Endothelial cell of umbilical vein (primary cell): ENCODE results near the gene PARD3B. TPM values are rescaled to one million over a fixed set of nuclear protein-coding genes. Genes with fewer than 3 reads are reported as not detected.

ENCODE experiments used
- BruUV-seq: library from RNA; stranded (reverse); fragments of 400-500 nt; replicated peaks from 2 replicates; lab custom pipeline; 2021; lab: Mats Ljungman, UMichigan
- CTCF ChIA-PET: fragments of 300-600, 350-600 bp; sonication (Branson Sonifier 250); formaldehyde crosslinking; loops from one replicate; lab custom pipeline; 2021; ENCODE audit warnings: antibody characterized with exemption, inconsistent platforms; lab: Charles Lee
- POLR2A ChIA-PET: fragments of 300-600, 350-600 bp; sonication (Branson Sonifier 250); formaldehyde crosslinking; loops from one replicate; lab custom pipeline; 2021; ENCODE audit warnings: antibody characterized with exemption, inconsistent platforms; lab: Charles Lee
- DNase-seq: peaks from one replicate; pipeline ENCODE4 v3.0.0-alpha.2; 2011; ENCODE audit warnings: low read depth, low spot score
- FAIRE-seq: peaks from 2 replicates; lab custom pipeline; 2011; peaks lifted over from hg19 to GRCh38; lab: Jason Lieb, UNC
- H2AFZ ChIP-seq: 2 replicates; pipeline ENCODE4 v1.6.0; 2012; ENCODE audit warnings: low read depth, low read length, control low read depth, inconsistent platforms
- H3K27ac ChIP-seq: 2 replicates; pipeline ENCODE4 v1.5.1; 2011; ENCODE audit warnings: low read depth, mild to moderate bottlenecking, control low read depth, low read length, moderate library complexity; ENCODE audit not compliant: insufficient read depth
- H3K27me3 ChIP-seq, 2 experiments: 2 replicates each; pipeline versions ENCODE4 v1.6.0 to v1.6.1; 2011; ENCODE audit warnings: low read length in 2 of 2, mixed read lengths in 1 of 2; ENCODE audit not compliant: control insufficient read depth in 2 of 2, insufficient read depth in 2 of 2
- H3K36me3 ChIP-seq, 2 experiments: 2 replicates in 1 of 2; 3 replicates in 1 of 2; pipeline ENCODE4 v1.5.1; 2011; ENCODE audit warnings: low read length in 2 of 2, mild to moderate bottlenecking in 1 of 2, moderate library complexity in 1 of 2; ENCODE audit not compliant: control insufficient read depth in 2 of 2, insufficient read depth in 2 of 2; ENCODE audit errors: extremely low read depth in 1 of 2
- H3K4me1 ChIP-seq: 3 replicates; pipeline ENCODE4 v1.5.1; 2011; ENCODE audit warnings: mild to moderate bottlenecking, low read length; ENCODE audit not compliant: control insufficient read depth, insufficient read depth; ENCODE audit errors: extremely low read depth
- H3K4me2 ChIP-seq: 2 replicates; pipeline ENCODE4 v1.6.1; 2011; ENCODE audit warnings: low read length, control low read depth, mixed read lengths; ENCODE audit not compliant: insufficient read depth
- H3K4me3 ChIP-seq, 3 experiments: fragments of 200-600 bp in 1 of 3; sonication (generic), shearing (Covaris generic) in 1 of 3; replicated peaks in 1 of 3; 2 replicates each; pipeline ENCODE4 v1.5.1; 2011 to 2016; ENCODE audit warnings: control low read depth in 3 of 3, low read length in 3 of 3, mild to moderate bottlenecking in 2 of 3, inconsistent platforms in 1 of 3, low read depth in 1 of 3, moderate library complexity in 1 of 3; ENCODE audit not compliant: insufficient read depth in 1 of 3
- H3K79me2 ChIP-seq: 2 replicates; pipeline ENCODE4 v1.6.0; 2012; ENCODE audit warnings: low read length, inconsistent platforms; ENCODE audit not compliant: control insufficient read depth, insufficient read depth
- H3K9ac ChIP-seq: replicated peaks from 2 replicates; pipeline ENCODE3; 2011; ENCODE audit warnings: low read length, control low read depth; ENCODE audit not compliant: insufficient read depth; ENCODE audit errors: extremely low read depth
- H3K9me1 ChIP-seq: replicated peaks from 3 replicates; pipeline ENCODE4 v1.6.0; 2011; ENCODE audit warnings: mild to moderate bottlenecking, low read length; ENCODE audit not compliant: control insufficient read depth, insufficient read depth; ENCODE audit errors: extremely low read depth
- H3K9me3 ChIP-seq: replicated peaks from 2 replicates; pipeline ENCODE4 v1.5.1; 2012; ENCODE audit warnings: low read length, inconsistent platforms; ENCODE audit not compliant: control insufficient read depth, insufficient read depth
- H4K20me1 ChIP-seq: replicated peaks from 2 replicates; pipeline ENCODE3; 2011; ENCODE audit warnings: mild to moderate bottlenecking, low read length; ENCODE audit not compliant: control insufficient read depth, insufficient read depth; ENCODE audit errors: extremely low read depth
- EZH2 ChIP-seq: IDR thresholded peaks from 2 replicates; pipeline ENCODE4 v1.6.1; 2012; ENCODE audit warnings: borderline replicate concordance, low read depth, mild to moderate bottlenecking, moderate library complexity, low read length, inconsistent platforms; ENCODE audit not compliant: severe bottlenecking
- FOS ChIP-seq: IDR thresholded peaks from 2 replicates; pipeline ENCODE4 v1.6.1; 2011; ENCODE audit warnings: mild to moderate bottlenecking, low read length, moderate library complexity, borderline replicate concordance; ENCODE audit not compliant: insufficient read depth
- GATA2 ChIP-seq: IDR thresholded peaks from 2 replicates; pipeline ENCODE4 v1.7.0; 2011; ENCODE audit warnings: low read depth, mild to moderate bottlenecking, moderate library complexity, mixed read lengths, low read length; ENCODE audit not compliant: insufficient read length, insufficient read depth
- JUN ChIP-seq: IDR thresholded peaks from 2 replicates; pipeline ENCODE4 v1.6.1; 2011; ENCODE audit warnings: borderline replicate concordance, low read depth; ENCODE audit not compliant: insufficient read length, insufficient read depth
- MYC ChIP-seq: IDR thresholded peaks from one replicate; pipeline ENCODE4 v1.6.1; 2011; ENCODE audit warnings: mild to moderate bottlenecking, low read depth, low read length
- POLR2A ChIP-seq: IDR thresholded peaks from 2 replicates; pipeline ENCODE4 v1.6.1; 2012; ENCODE audit warnings: low read depth, mild to moderate bottlenecking, control low read depth, low read length
- POLR2AphosphoS5 ChIP-seq: IDR thresholded peaks from 2 replicates; pipeline ENCODE4 v1.6.1; 2012; ENCODE audit warnings: low read depth, mild to moderate bottlenecking, control low read depth, low read length, moderate library complexity; ENCODE audit not compliant: insufficient read depth
- dilution Hi-C: fragments of 300-500 bp; cut with MboI; formaldehyde crosslinking; loops from one replicate; pipeline ENCODE4 v1.15.0; 2019; ENCODE audit warnings: low sequenced_read_pairs; ENCODE audit not compliant: extremely low pct_ligation_motif_present
- intact Hi-C: fragments of 100-400 bp; cut with micrococcal nuclease; formaldehyde crosslinking; loops from one replicate; pipeline ENCODE4 v1.10.0; 2022
- polyA plus RNA-seq, 4 experiments: library from polyadenylated mRNA; depleted of rRNA in 3 of 4; stranded (reverse) in 3 of 4; unstranded in 1 of 4; fragments of >200 nt; gene quantifications; 2 replicates each; pipeline versions ENCODE4 v1.2.1 to v1.2.3, GENCODE V29; 2011 to 2012; ENCODE audit warnings: missing spikeins in 1 of 4
- total RNA-seq: library from RNA; stranded (reverse); gene quantifications from 2 replicates; pipeline ENCODE4 v1.2.3, GENCODE V29; 2021
- TF ChIP-seq, protein P1 (sequence below), 2 donors: IDR thresholded peaks; 1 replicate in 1 of 2; 2 replicates in 1 of 2; pipeline ENCODE4 v1.5.1; 2011; ENCODE audit warnings: low read length in 2 of 2, mild to moderate bottlenecking in 2 of 2, moderate library complexity in 2 of 2, control low read depth in 1 of 2, inconsistent platforms in 1 of 2, low read depth in 1 of 2; ENCODE audit not compliant: insufficient read depth in 1 of 2; ENCODE audit errors: extremely low read depth in 1 of 2
- TF ChIP-seq, protein P2 (sequence below): IDR thresholded peaks from 2 replicates; pipeline ENCODE4 v1.6.1; 2011; ENCODE audit not compliant: insufficient read depth, insufficient read length

Gene PARD3B
- total and polyA plus RNA-seq, 2 donors (not counting 3 experiments of a cell fraction or from before 2014, with no cell fraction given), result 2.2 to 30.9 TPM

DNA sequence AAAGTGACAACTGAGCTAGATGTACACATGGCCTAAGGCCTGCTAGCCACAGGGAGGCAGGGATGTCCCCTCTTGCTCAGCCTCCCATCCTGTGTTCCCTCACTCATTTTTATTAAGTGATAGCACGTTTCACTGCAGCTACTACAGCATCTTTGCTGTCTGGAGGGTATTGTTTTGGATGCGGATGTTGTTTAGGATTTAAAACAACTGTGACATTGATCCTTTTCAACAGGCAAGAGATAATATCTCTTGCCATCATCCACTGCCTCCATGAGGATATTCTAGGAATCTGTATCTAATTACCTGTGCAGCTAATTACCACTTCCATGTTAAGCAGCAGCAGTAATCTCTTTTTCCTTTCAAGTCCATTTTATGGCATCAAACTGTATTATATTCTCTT, 345.4 kb downstream of the PARD3B start:
- DNase-seq, result no peak
- POLR2A ChIA-PET, result no interaction called here
- TF ChIP-seq JUN (no peak), FOS (no peak), GATA2 (no peak), POLR2A (no peak), POLR2AphosphoS5 (no peak), EZH2 (no peak), MYC (no peak)
- TF ChIP-seq, protein P1, sequence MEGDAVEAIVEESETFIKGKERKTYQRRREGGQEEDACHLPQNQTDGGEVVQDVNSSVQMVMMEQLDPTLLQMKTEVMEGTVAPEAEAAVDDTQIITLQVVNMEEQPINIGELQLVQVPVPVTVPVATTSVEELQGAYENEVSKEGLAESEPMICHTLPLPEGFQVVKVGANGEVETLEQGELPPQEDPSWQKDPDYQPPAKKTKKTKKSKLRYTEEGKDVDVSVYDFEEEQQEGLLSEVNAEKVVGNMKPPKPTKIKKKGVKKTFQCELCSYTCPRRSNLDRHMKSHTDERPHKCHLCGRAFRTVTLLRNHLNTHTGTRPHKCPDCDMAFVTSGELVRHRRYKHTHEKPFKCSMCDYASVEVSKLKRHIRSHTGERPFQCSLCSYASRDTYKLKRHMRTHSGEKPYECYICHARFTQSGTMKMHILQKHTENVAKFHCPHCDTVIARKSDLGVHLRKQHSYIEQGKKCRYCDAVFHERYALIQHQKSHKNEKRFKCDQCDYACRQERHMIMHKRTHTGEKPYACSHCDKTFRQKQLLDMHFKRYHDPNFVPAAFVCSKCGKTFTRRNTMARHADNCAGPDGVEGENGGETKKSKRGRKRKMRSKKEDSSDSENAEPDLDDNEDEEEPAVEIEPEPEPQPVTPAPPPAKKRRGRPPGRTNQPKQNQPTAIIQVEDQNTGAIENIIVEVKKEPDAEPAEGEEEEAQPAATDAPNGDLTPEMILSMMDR (IDR thresholded peaks at IDR 0.05; ENCODE audit: extremely low read depth in 1 of 2, insufficient read depth in 1 of 2, low read depth in 1 of 2, low read length in 2 of 2), result no peak
- TF ChIP-seq, protein P2, sequence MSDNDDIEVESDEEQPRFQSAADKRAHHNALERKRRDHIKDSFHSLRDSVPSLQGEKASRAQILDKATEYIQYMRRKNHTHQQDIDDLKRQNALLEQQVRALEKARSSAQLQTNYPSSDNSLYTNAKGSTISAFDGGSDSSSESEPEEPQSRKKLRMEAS, result no peak
- CTCF ChIA-PET, result interaction anchor here (1.1 to 1.6 kb wide), 4 partner anchors 10 to 785 kb away, joined by 4 to 5 read pairs (median 4); no protein-coding TSS in a partner anchor
- Histone ChIP-seq H4K20me1 (no peaks in the 10 kb centered on the region), H3K36me3 (no peaks in the 10 kb centered on the region), H3K4me1 (no peaks in the 10 kb centered on the region), H3K9me1 (no peaks in the 10 kb centered on the region), H3K4me3 (no peak overlapping the region), H3K9me3 (no peaks in the 10 kb centered on the region), H2AFZ (no peak overlapping the region), H3K27me3 (no peaks in the 10 kb centered on the region), H3K79me2 (no peaks in the 10 kb centered on the region), H3K4me2 (no peak overlapping the region), H3K9ac (no peak overlapping the region), H3K27ac (no peak overlapping the region)
- BruUV-seq, result no TSS peak
- FAIRE-seq, result no peak
- dilution Hi-C loops (no loop called here), intact Hi-C loops (no loop called here)
